CD14-positive monocyte (primary cell): Measurements from ENCODE around the gene PYM1. TPM values are rescaled to one million over a fixed set of nuclear protein-coding genes. Genes with fewer than 3 reads are reported as not detected.

Experiments
- DNase-seq, 3 donors: peaks; one replicate each; pipeline ENCODE4 v3.0.0-alpha.2; 2011 to 2022
- H2AFZ ChIP-seq: 2 replicates; pipeline ENCODE4 v1.6.0; 2012; ENCODE audit warnings: mild to moderate bottlenecking, low read depth, low read length, inconsistent platforms; ENCODE audit not compliant: insufficient read depth, poor library complexity, severe bottlenecking
- H3K27ac ChIP-seq, 2 donors: 1 replicate in 1 of 2; 2 replicates in 1 of 2; pipeline ENCODE4 v1.5.1; 2012 to 2013; ENCODE audit warnings: low read length in 2 of 2, control low read depth in 1 of 2, inconsistent platforms in 1 of 2, low read depth in 1 of 2, mild to moderate bottlenecking in 1 of 2
- H3K27me3 ChIP-seq, 2 donors: one replicate each; pipeline versions ENCODE4 v1.6.0 to v1.6.1; 2011 to 2013; ENCODE audit warnings: low read length in 2 of 2; ENCODE audit not compliant: control insufficient read depth in 2 of 2, insufficient read depth in 2 of 2
- H3K36me3 ChIP-seq, 2 donors: replicated peaks in 1 of 2; 1 replicate in 1 of 2; 2 replicates in 1 of 2; pipeline versions ENCODE4 v1.5.1 to v1.6.1; 2012 to 2013; ENCODE audit warnings: low read length in 2 of 2, control low read depth in 1 of 2, inconsistent platforms in 1 of 2, mild to moderate bottlenecking in 1 of 2; ENCODE audit not compliant: insufficient read depth in 2 of 2, control insufficient read depth in 1 of 2
- H3K4me1 ChIP-seq, 2 donors: 1 replicate in 1 of 2; 2 replicates in 1 of 2; pipeline versions ENCODE4 v1.5.1 to v1.6.1; 2012 to 2013; ENCODE audit warnings: low read length in 2 of 2, control low read depth in 1 of 2, inconsistent platforms in 1 of 2, mild to moderate bottlenecking in 1 of 2, moderate library complexity in 1 of 2; ENCODE audit not compliant: insufficient read depth in 2 of 2, control insufficient read depth in 1 of 2
- H3K4me2 ChIP-seq: replicated peaks from 2 replicates; pipeline ENCODE3; 2012; ENCODE audit warnings: low read length, moderate library complexity, mild to moderate bottlenecking; ENCODE audit not compliant: poor library complexity, severe bottlenecking; ENCODE audit errors: extremely low read depth
- H3K4me3 ChIP-seq, 3 experiments: fragments of 200-600 bp in 1 of 3; sonication (generic) in 1 of 3; replicated peaks in 1 of 3; 1 replicate in 2 of 3; 2 replicates in 1 of 3; pipeline ENCODE4 v1.5.1; 2011 to 2013; ENCODE audit warnings: low read length in 3 of 3, mild to moderate bottlenecking in 3 of 3, control low read depth in 2 of 3, low read depth in 2 of 3, inconsistent platforms in 1 of 3, moderate library complexity in 1 of 3
- H3K79me2 ChIP-seq: 2 replicates; pipeline ENCODE4 v1.6.0; 2012; ENCODE audit warnings: mild to moderate bottlenecking, control low read depth, inconsistent platforms, low read length, moderate library complexity; ENCODE audit not compliant: insufficient read depth
- H3K9ac ChIP-seq: 2 replicates; pipeline ENCODE4 v1.6.0; 2017; ENCODE audit warnings: low read length, mild to moderate bottlenecking; ENCODE audit not compliant: insufficient read depth, poor library complexity, severe bottlenecking
- H3K9me3 ChIP-seq, 2 donors: replicated peaks in 1 of 2; 1 replicate in 1 of 2; 2 replicates in 1 of 2; pipeline versions ENCODE4 v1.5.1 to v1.6.1; 2012 to 2013; ENCODE audit warnings: low read length in 2 of 2, control low read depth in 1 of 2; ENCODE audit not compliant: control insufficient read depth in 1 of 2, insufficient read depth in 1 of 2
- H4K20me1 ChIP-seq: 2 replicates; pipeline ENCODE4 v1.6.0; 2012; ENCODE audit warnings: mild to moderate bottlenecking, low read length, control low read depth, moderate library complexity; ENCODE audit not compliant: insufficient read depth
- H3K27ac Mint-ChIP-seq, 7 donors: one replicate each; pipeline ENCODE4 v1.8.0; 2020; ENCODE audit warnings: mild to moderate bottlenecking in 7 of 7, mixed read lengths in 7 of 7, moderate library complexity in 6 of 7, inconsistent platforms in 2 of 7
- H3K27me3 Mint-ChIP-seq, 3 donors: one replicate each; pipeline ENCODE4 v1.8.0; 2021 to 2022; ENCODE audit warnings: low read depth in 3 of 3, mild to moderate bottlenecking in 3 of 3, mixed read lengths in 3 of 3, moderate library complexity in 3 of 3, inconsistent platforms in 1 of 3
- H3K36me3 Mint-ChIP-seq, 2 donors: one replicate each; pipeline ENCODE4 v1.8.0; 2020; ENCODE audit warnings: mixed read lengths in 2 of 2, inconsistent platforms in 1 of 2, mild to moderate bottlenecking in 1 of 2
- H3K4me1 Mint-ChIP-seq: one replicate; pipeline ENCODE4 v1.8.0; 2020; ENCODE audit warnings: mild to moderate bottlenecking, mixed read lengths
- H3K4me3 Mint-ChIP-seq, 2 donors: one replicate each; pipeline ENCODE4 v1.8.0; 2020; ENCODE audit warnings: mild to moderate bottlenecking in 2 of 2, mixed read lengths in 2 of 2, moderate library complexity in 1 of 2
- H3K9me3 Mint-ChIP-seq, 7 donors: one replicate each; pipeline ENCODE4 v1.8.0; 2020 to 2022; ENCODE audit warnings: mixed read lengths in 7 of 7, mild to moderate bottlenecking in 6 of 7, moderate library complexity in 6 of 7, inconsistent platforms in 2 of 7
- WGBS: methylation state at CpG from one replicate; pipeline ENCODE4 v1.1.5; 2013; ENCODE audit warnings: missing lambda C conversion rate; ENCODE audit not compliant: insufficient coverage; 5-methylcytosine and 5-hydroxymethylcytosine counted together
- intact Hi-C, 2 donors: fragments of 100-400 bp; cut with micrococcal nuclease; formaldehyde crosslinking; loops; one replicate each; pipeline versions ENCODE4 v1.15.0 to v1.15.1; 2023
- polyA plus RNA-seq, 3 donors: library from polyadenylated mRNA; depleted of rRNA in 1 of 3; unstranded in 2 of 3; stranded (reverse) in 1 of 3; fragments of 300-500 nt in 2 of 3; fragments of >200 nt in 1 of 3; fragmentation: Illumina TruSeq in 2 of 3; gene quantifications; 1 replicate in 2 of 3; 2 replicates in 1 of 3; pipeline ENCODE4 v1.2.3, GENCODE V29; 2012 to 2021
- TF ChIP-seq, protein P1 (sequence below): fragments of 200-600 bp; IDR thresholded peaks from one replicate; pipeline ENCODE4 v1.8.0; 2022; ENCODE audit warnings: antibody characterized with exemption, mild to moderate bottlenecking

Gene PYM1
- polyA plus RNA-seq, 3 donors: 17.3 to 47.1 (median 39.5) TPM

DNA sequence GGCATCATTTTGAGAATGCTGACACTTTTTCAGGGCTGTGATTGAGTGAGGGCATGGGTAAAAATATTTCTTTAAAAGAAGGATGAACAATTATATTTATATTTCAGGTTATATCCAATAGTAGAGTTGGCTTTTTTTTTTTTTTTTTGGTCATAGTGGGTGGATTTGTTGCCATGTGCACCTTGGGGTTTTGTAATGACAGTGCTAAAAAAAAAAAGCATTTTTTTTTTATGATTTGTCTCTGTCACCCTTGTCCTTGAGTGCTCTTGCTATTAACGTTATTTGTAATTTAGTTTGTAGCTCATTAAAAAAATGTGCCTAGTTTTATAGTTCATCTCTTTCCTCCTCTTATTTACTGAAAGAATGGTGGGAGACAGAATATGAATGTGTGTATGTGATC lies 44.8 kb upstream of the PYM1 start:
- Histone ChIP-seq H3K4me1 (peaks cover 24 to 36% of the 10 kb centered on the region in 2 donors), H3K27me3 (no peaks in the 10 kb centered on the region), H4K20me1 (peaks cover 10% of the 10 kb centered on the region), H3K9me3 (no peaks in the 10 kb centered on the region), H3K9ac (no peak overlapping the region), H3K36me3 (no peaks in the 10 kb centered on the region), H2AFZ (peak overlapping the region; percentile 75), H3K4me2 (peak overlapping the region; percentile 79), H3K27ac (peak overlapping the region; percentile 83 to 90), H3K4me3 (peak overlapping the region; percentile 62 to 98 (median 84)), H3K79me2 (peaks cover 40% of the 10 kb centered on the region)
- H3K27me3 Mint-ChIP-seq: peaks cover 0 to 2% (median 0%) of the 10 kb centered on the region in 3 donors
- H3K27ac Mint-ChIP-seq: no peak overlapping the region
- no CpG with 5 or more reads among the region's 1 CpG for WGBS
- TF ChIP-seq, protein P1, sequence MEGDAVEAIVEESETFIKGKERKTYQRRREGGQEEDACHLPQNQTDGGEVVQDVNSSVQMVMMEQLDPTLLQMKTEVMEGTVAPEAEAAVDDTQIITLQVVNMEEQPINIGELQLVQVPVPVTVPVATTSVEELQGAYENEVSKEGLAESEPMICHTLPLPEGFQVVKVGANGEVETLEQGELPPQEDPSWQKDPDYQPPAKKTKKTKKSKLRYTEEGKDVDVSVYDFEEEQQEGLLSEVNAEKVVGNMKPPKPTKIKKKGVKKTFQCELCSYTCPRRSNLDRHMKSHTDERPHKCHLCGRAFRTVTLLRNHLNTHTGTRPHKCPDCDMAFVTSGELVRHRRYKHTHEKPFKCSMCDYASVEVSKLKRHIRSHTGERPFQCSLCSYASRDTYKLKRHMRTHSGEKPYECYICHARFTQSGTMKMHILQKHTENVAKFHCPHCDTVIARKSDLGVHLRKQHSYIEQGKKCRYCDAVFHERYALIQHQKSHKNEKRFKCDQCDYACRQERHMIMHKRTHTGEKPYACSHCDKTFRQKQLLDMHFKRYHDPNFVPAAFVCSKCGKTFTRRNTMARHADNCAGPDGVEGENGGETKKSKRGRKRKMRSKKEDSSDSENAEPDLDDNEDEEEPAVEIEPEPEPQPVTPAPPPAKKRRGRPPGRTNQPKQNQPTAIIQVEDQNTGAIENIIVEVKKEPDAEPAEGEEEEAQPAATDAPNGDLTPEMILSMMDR: no peak
- H3K4me1 Mint-ChIP-seq: peaks cover 21% of the 10 kb centered on the region
- H3K36me3 Mint-ChIP-seq: peaks cover 5 to 7% of the 10 kb centered on the region in 2 donors
- intact Hi-C loops: loop anchor here in 1 of 2 donors (2.0 to 10.0 kb wide), 3 partner anchors 45 to 142 kb away; partner anchors contain the start of genes PYM1, RPL41 and ZC3H10
- DNase-seq: no peak
- no peak overlapping the region for H3K4me3 Mint-ChIP-seq
- H3K9me3 Mint-ChIP-seq: no peaks in the 10 kb centered on the region

DNA sequence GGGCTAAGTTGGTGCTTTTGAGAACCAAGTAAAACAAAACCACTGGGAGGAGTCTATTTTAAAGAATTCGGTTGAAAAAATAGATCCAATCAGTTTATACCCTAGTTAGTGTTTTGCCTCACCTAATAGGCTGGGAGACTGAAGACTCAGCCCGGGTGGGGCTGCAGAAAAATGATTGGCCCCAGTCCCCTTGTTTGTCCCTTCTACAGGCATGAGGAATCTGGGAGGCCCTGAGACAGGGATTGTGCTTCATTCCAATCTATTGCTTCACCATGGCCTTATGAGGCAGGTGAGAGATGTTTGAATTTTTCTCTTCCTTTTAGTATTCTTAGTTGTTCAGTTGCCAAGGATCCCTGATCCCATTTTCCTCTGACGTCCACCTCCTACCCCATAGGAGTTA lies 44.3 kb upstream of the PYM1 start:
- TF ChIP-seq, protein P1: no peak
- H3K27ac ChIP-seq: peak overlapping the region in 1 of 2 donors; percentile 90
- peaks cover 6% of the 10 kb centered on the region for H4K20me1 ChIP-seq
- intact Hi-C loops: loop anchor here in 1 of 2 donors (2.0 to 10.0 kb wide), 3 partner anchors 45 to 143 kb away; partner anchors contain the start of genes PYM1, RPL41 and ZC3H10
- WGBS: 100% methylated on average over 1 of the region's 3 CpGs
- peak overlapping the region; percentile 79 for H3K4me2 ChIP-seq
- H3K36me3 Mint-ChIP-seq: peaks cover 5 to 7% of the 10 kb centered on the region in 2 donors
- H3K4me1 ChIP-seq: peaks cover 26 to 36% of the 10 kb centered on the region in 2 donors
- H3K4me3 ChIP-seq: peak overlapping the region in 1 of 3 experiments; percentile 84
- H3K9me3 Mint-ChIP-seq: no peaks in the 10 kb centered on the region
- H3K4me3 Mint-ChIP-seq: no peak overlapping the region
- H3K27me3 ChIP-seq: no peaks in the 10 kb centered on the region
- H3K36me3 ChIP-seq: no peaks in the 10 kb centered on the region
- peaks cover 40% of the 10 kb centered on the region for H3K79me2 ChIP-seq
- DNase-seq: no peak
- H3K27ac Mint-ChIP-seq: peak overlapping the region in 1 of 7 donors; percentile 53
- H3K9ac ChIP-seq: no peak overlapping the region
- H3K4me1 Mint-ChIP-seq: peaks cover 21% of the 10 kb centered on the region
- peaks cover 0 to 2% (median 0%) of the 10 kb centered on the region in 3 donors for H3K27me3 Mint-ChIP-seq
- no peak overlapping the region for H2AFZ ChIP-seq
- H3K9me3 ChIP-seq: no peaks in the 10 kb centered on the region
